Peyer's patch (tissue), 4 donors: Measurements from ENCODE around the gene ALDH4A1. TPM values are rescaled to one million over a fixed set of nuclear protein-coding genes. Genes with fewer than 3 reads are reported as not detected.

Source experiments
- DNase-seq, 3 donors: peaks; one replicate each; pipeline ENCODE4 v3.0.0-alpha.2; 2017 to 2019
- H3K27ac ChIP-seq, 4 donors: fragments of 200-600 bp; sonication (generic); one replicate each; pipeline ENCODE4 v1.5.1; 2016 to 2019
- H3K27me3 ChIP-seq, 2 donors: fragments of 200-600 bp; sonication (generic); one replicate each; pipeline ENCODE4 v1.5.1; 2019
- H3K36me3 ChIP-seq, 3 donors: fragments of 200-600 bp; sonication (generic); one replicate each; pipeline ENCODE4 v1.5.1; 2016 to 2019
- H3K4me1 ChIP-seq, 4 donors: fragments of 200-600 bp; sonication (generic); one replicate each; pipeline ENCODE4 v1.5.1; 2016 to 2019
- H3K4me3 ChIP-seq, 4 donors: fragments of 200-600 bp; sonication (generic); 1 replicate in 3 of 4; 2 replicates in 1 of 4; pipeline ENCODE4 v1.5.1; 2016 to 2019; ENCODE audit warnings: mild to moderate bottlenecking in 1 of 4
- H3K9me3 ChIP-seq, 4 donors: fragments of 200-600 bp; sonication (generic); one replicate each; pipeline ENCODE4 v1.5.1; 2016 to 2019; ENCODE audit warnings: mild to moderate bottlenecking in 1 of 4
- CTCF ChIP-seq, 6 experiments: fragments of 450-650 bp in 4 of 6; fragments of 200-600 bp in 2 of 6; sonication (generic) in 1 of 6; IDR thresholded peaks; one replicate each; pipeline ENCODE4 v1.5.1; 2017 to 2019; ENCODE audit warnings: antibody characterized with exemption in 6 of 6, mild to moderate bottlenecking in 3 of 6, moderate library complexity in 1 of 6
- POLR2A ChIP-seq, 2 donors: fragments of 450-650 bp; IDR thresholded peaks; one replicate each; pipeline ENCODE4 v1.5.1; 2017; ENCODE audit warnings: antibody characterized with exemption in 2 of 2, mild to moderate bottlenecking in 2 of 2, moderate library complexity in 2 of 2
- total RNA-seq, 4 donors: library from RNA; depleted of rRNA; stranded (reverse); fragments of >200 nt; gene quantifications; one replicate each; pipeline ENCODE4 v1.1.0, GENCODE V29; 2016

Gene ALDH4A1
- total RNA-seq, 4 donors from 2014 or later: 2.8 to 5.8 (median 4.1) TPM

GRCh38 chr1:18880585-18880984 is 21.8 kb downstream of the ALDH4A1 start:
- TF ChIP-seq POLR2A (IDR thresholded peaks at IDR 0.05) (no peak), CTCF (IDR thresholded peaks at IDR 0.05) (no peak)
- H3K4me3 ChIP-seq: no peak overlapping the region
- no peaks in the 10 kb centered on the region for H3K36me3 ChIP-seq
- no peaks in the 10 kb centered on the region for H3K4me1 ChIP-seq
- no peaks in the 10 kb centered on the region for H3K27me3 ChIP-seq
- H3K27ac ChIP-seq: no peak overlapping the region
- H3K9me3 ChIP-seq: no peaks in the 10 kb centered on the region
- no peak for DNase-seq

GRCh38 chr1:18879791-18880309 is 22.5 kb downstream of the ALDH4A1 start:
- H3K27me3 ChIP-seq: no peaks in the 10 kb centered on the region
- no peak overlapping the region for H3K4me3 ChIP-seq
- TF ChIP-seq POLR2A (IDR thresholded peaks at IDR 0.05) (no peak), CTCF (IDR thresholded peaks at IDR 0.05) (no peak)
- DNase-seq: no peak
- H3K36me3 ChIP-seq: no peaks in the 10 kb centered on the region
- no peak overlapping the region for H3K27ac ChIP-seq
- peaks cover 0 to 6% (median 0%) of the 10 kb centered on the region in 4 donors for H3K4me1 ChIP-seq
- H3K9me3 ChIP-seq: no peaks in the 10 kb centered on the region

GRCh38 chr1:18879215-18879790 is 23.1 kb downstream of the ALDH4A1 start:
- no peaks in the 10 kb centered on the region for H3K27me3 ChIP-seq

GRCh38 chr1:18878538-18879214 is 23.7 kb downstream of the ALDH4A1 start:
- no peak overlapping the region for H3K4me3 ChIP-seq
- no peaks in the 10 kb centered on the region for H3K27me3 ChIP-seq
- TF ChIP-seq POLR2A (IDR thresholded peaks at IDR 0.05): no peak
- no peak for TF ChIP-seq CTCF (IDR thresholded peaks at IDR 0.05)
- peaks cover 0 to 7% (median 0%) of the 10 kb centered on the region in 4 donors for H3K4me1 ChIP-seq
- no peaks in the 10 kb centered on the region for H3K9me3 ChIP-seq
- H3K27ac ChIP-seq: no peak overlapping the region
- H3K36me3 ChIP-seq: no peaks in the 10 kb centered on the region
- DNase-seq: no peak

More at GRCh38 chr1:18879215-18879790, 23.1 kb downstream of the ALDH4A1 start:
- Histone ChIP-seq H3K4me1 (peaks cover 0 to 7% (median 0%) of the 10 kb centered on the region in 4 donors), H3K9me3 (no peaks in the 10 kb centered on the region), H3K4me3 (no peak overlapping the region), H3K27ac (no peak overlapping the region), H3K36me3 (no peaks in the 10 kb centered on the region)
- no peak for DNase-seq
- no peak for TF ChIP-seq POLR2A (IDR thresholded peaks at IDR 0.05)
- no peak for TF ChIP-seq CTCF (IDR thresholded peaks at IDR 0.05)

- Histone ChIP-seq H3K4me3 (no peak overlapping the region), H3K27me3 (no peaks in the 10 kb centered on the region), H3K9me3 (no peaks in the 10 kb centered on the region)
These were observed 25.1 kb downstream of the ALDH4A1 start for GRCh38 chr1:18877282-18877681.

More at GRCh38 chr1:18877282-18877681, 25.1 kb downstream of the ALDH4A1 start:
- Histone ChIP-seq H3K36me3 (no peaks in the 10 kb centered on the region), H3K4me1 (peaks cover 0 to 7% (median 0%) of the 10 kb centered on the region in 4 donors), H3K27ac (no peak overlapping the region)
- no peak for DNase-seq
- no peak for TF ChIP-seq CTCF (IDR thresholded peaks at IDR 0.05)
- no peak for TF ChIP-seq POLR2A (IDR thresholded peaks at IDR 0.05)
